Measurements from ENCODE around the gene MS4A8.

DNA sequence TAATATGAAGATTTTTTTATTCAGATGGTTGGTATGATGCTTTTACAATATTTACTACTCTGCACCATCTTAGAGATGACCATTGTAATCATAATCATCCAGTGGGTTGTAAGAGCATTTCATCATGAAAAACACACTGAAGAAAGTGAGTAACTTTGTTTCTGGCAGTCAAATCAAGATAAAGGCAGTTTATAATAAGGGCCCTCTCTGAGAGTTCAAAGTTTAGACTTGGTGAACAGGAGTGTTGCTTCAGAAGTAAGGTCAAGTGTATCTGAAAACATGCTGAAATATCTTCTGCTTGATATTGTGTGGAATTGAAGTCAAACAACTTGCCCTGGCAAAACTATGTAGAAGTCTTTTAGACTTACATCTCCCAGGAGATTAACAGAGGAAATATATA, 19.5 kb upstream of the MS4A8 start:
- TF ChIP-seq CTCF (IDR thresholded peaks at IDR 0.05; ENCODE audit: insufficient read depth, low read length, poor library complexity, severe bottlenecking) (no peak), EZH2phosphoT487 (conservative IDR thresholded peaks at IDR 0.05; ENCODE audit: low read length) (no peak)

Measured in SU-DHL-6 (cell line).